Panc1 (cell line): ENCODE measurements around the gene LPIN2. TPM values are rescaled to one million over a fixed set of nuclear protein-coding genes. Genes with fewer than 3 reads are reported as not detected.

Source experiments
- total RNA-seq: library from RNA; stranded (reverse); gene quantifications from one replicate; pipeline ENCODE4 v1.2.1, GENCODE V29; 2021; ENCODE audit not compliant: unreplicated experiment

LPIN2 gene
- total RNA-seq, 1 experiment from 2014 or later = 38.3 TPM

Other genes starting within 250 kb of the LPIN2 start
- 18.3 TPM for gene EMILIN2, start 166.1 kb downstream of the LPIN2 start, total RNA-seq
- 0.92 TPM for gene MYOM1, start 206.8 kb upstream of the LPIN2 start, total RNA-seq
- gene MYL12A, start 234.7 kb upstream of the LPIN2 start, total RNA-seq = 489 TPM
- 420 TPM for gene MYL12B, start 249.0 kb upstream of the LPIN2 start, total RNA-seq